HFF-Myc (cell line): ENCODE measurements around the gene CTNNAL1.

ENCODE experiments used
- DNase-seq: peaks from one replicate; pipeline ENCODE4 v3.0.0-alpha.2; 2011; ENCODE audit warnings: low read depth; ENCODE audit errors: extremely low read depth
- H3K4me3 ChIP-seq: replicated peaks from 2 replicates; pipeline ENCODE4 v1.5.1; 2011; ENCODE audit warnings: low read depth, mild to moderate bottlenecking, control low read depth, low read length
- CTCF ChIP-seq: IDR thresholded peaks from 2 replicates; pipeline ENCODE4 v1.5.1; 2012; ENCODE audit warnings: mild to moderate bottlenecking, low read depth, low read length, control low read depth; ENCODE audit errors: missing control alignments

The CTNNAL1 gene

GRCh38 chr9:109036744-109037680 is 23.7 kb upstream of the CTNNAL1 start:
- H3K4me3 ChIP-seq, result no peak overlapping the region
- no peak for TF ChIP-seq CTCF
- DNase-seq, result no peak

- no peak overlapping the region for H3K4me3 ChIP-seq
- TF ChIP-seq CTCF, result no peak
- DNase-seq, result peak; percentile 51
Measured at GRCh38 chr9:109035684-109036423, 22.6 kb upstream of the CTNNAL1 start.

- no peak for TF ChIP-seq CTCF
- DNase-seq, result no peak
- H3K4me3 ChIP-seq, result no peak overlapping the region
Measured at GRCh38 chr9:109033941-109034700, 20.8 kb upstream of the CTNNAL1 start.

GRCh38 chr9:109031241-109031640 is 17.9 kb upstream of the CTNNAL1 start:
- DNase-seq, result no peak
- H3K4me3 ChIP-seq, result no peak overlapping the region
- no peak for TF ChIP-seq CTCF

GRCh38 chr9:109030426-109030825 is 17.1 kb upstream of the CTNNAL1 start:
- TF ChIP-seq CTCF, result no peak
- DNase-seq, result no peak
- no peak overlapping the region for H3K4me3 ChIP-seq

- no peak for DNase-seq
- no peak for TF ChIP-seq CTCF
- no peak overlapping the region for H3K4me3 ChIP-seq
Measured at GRCh38 chr9:109028457-109028856, 15.2 kb upstream of the CTNNAL1 start.
